A673 (cell line): Measurements from ENCODE around the gene FSIP1.

Experiments used
- EZH2 ChIP-seq: fragments of 200-600 bp; sonication (generic); IDR thresholded peaks from 2 replicates; pipeline ENCODE4 v1.6.1; 2017; ENCODE audit warnings: borderline replicate concordance, low read depth, mild to moderate bottlenecking, mixed read lengths, antibody characterized with exemption, low read length; ENCODE audit not compliant: poor library complexity, severe bottlenecking
- TF ChIP-seq, protein P1 (sequence below): fragments of 300-800, 200-600 bp; sonication (generic); conservative IDR thresholded peaks from 2 replicates; pipeline ENCODE4 v1.5.1; 2017; ENCODE audit warnings: low read depth, mild to moderate bottlenecking, antibody characterized with exemption, low read length, moderate library complexity, mixed read lengths

DNA sequence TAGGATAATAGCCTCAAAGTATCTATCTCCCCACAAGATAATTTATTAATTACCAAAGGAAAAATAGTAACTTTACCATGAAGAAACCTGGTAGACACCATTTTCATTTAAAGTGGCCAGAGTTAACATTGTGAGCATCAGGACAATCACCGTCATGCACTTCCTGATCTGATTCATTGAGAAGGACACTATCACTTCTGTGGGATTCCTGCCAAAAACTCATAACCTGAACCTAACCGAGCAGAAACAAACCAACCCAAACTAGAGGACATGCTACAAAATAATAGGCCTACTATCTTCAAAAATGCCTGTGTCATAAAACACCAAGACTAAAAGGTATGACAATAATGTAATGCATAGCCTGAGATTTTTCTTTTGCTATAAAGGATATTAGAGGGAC, 39.0 kb downstream of the FSIP1 start:
- TF ChIP-seq, protein P1, sequence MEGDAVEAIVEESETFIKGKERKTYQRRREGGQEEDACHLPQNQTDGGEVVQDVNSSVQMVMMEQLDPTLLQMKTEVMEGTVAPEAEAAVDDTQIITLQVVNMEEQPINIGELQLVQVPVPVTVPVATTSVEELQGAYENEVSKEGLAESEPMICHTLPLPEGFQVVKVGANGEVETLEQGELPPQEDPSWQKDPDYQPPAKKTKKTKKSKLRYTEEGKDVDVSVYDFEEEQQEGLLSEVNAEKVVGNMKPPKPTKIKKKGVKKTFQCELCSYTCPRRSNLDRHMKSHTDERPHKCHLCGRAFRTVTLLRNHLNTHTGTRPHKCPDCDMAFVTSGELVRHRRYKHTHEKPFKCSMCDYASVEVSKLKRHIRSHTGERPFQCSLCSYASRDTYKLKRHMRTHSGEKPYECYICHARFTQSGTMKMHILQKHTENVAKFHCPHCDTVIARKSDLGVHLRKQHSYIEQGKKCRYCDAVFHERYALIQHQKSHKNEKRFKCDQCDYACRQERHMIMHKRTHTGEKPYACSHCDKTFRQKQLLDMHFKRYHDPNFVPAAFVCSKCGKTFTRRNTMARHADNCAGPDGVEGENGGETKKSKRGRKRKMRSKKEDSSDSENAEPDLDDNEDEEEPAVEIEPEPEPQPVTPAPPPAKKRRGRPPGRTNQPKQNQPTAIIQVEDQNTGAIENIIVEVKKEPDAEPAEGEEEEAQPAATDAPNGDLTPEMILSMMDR: no peak
- TF ChIP-seq EZH2: no peak
